Liver (tissue), 3 donors: ENCODE measurements around the gene JAZF1.

Source experiments
- ATF3 ChIP-seq: IDR thresholded peaks from 2 replicates; pipeline ENCODE4 v1.6.1; 2016; ENCODE audit warnings: antibody characterized with exemption
- EGR1 ChIP-seq, 2 donors: IDR thresholded peaks; 2 replicates each; pipeline ENCODE4 v1.6.1; 2016 to 2018; ENCODE audit warnings: antibody characterized with exemption in 2 of 2, low read depth in 2 of 2
- FOXA1 ChIP-seq: IDR thresholded peaks from 2 replicates; pipeline ENCODE4 v1.6.1; 2016; ENCODE audit warnings: antibody characterized with exemption
- JUND ChIP-seq, 2 donors: IDR thresholded peaks; 2 replicates each; pipeline ENCODE4 v1.6.1; 2016; ENCODE audit warnings: antibody characterized with exemption in 2 of 2
- NR2F2 ChIP-seq: IDR thresholded peaks from 2 replicates; pipeline ENCODE4 v1.6.1; 2016; ENCODE audit warnings: antibody characterized with exemption
- RAD21 ChIP-seq, 2 donors: IDR thresholded peaks; 2 replicates each; pipeline ENCODE4 v1.6.1; 2016; ENCODE audit warnings: antibody characterized with exemption in 2 of 2, mild to moderate bottlenecking in 2 of 2
- RXRA ChIP-seq, 2 donors: IDR thresholded peaks; 2 replicates each; pipeline ENCODE4 v1.6.1; 2017 to 2018; ENCODE audit warnings: antibody characterized with exemption in 2 of 2, mild to moderate bottlenecking in 1 of 2
- TAF1 ChIP-seq: conservative IDR thresholded peaks from 2 replicates; pipeline ENCODE4 v1.6.1; 2016; ENCODE audit warnings: antibody characterized with exemption, mild to moderate bottlenecking
- YY1 ChIP-seq: IDR thresholded peaks from 2 replicates; pipeline ENCODE4 v1.6.1; 2016; ENCODE audit warnings: antibody characterized with exemption, mild to moderate bottlenecking
- ZBTB33 ChIP-seq: IDR thresholded peaks from 2 replicates; pipeline ENCODE4 v1.6.1; 2016; ENCODE audit warnings: antibody characterized with exemption
- TF ChIP-seq, protein P1 (sequence below): fragments of 150-350 bp; IDR thresholded peaks from 2 replicates; pipeline ENCODE4 v1.5.1; 2017; ENCODE audit warnings: improper control_type of control experiment, low read depth, low read length; ENCODE audit not compliant: missing input control
- TF ChIP-seq, protein P2 (sequence below): IDR thresholded peaks from 2 replicates; pipeline ENCODE4 v1.6.1; 2016; ENCODE audit warnings: antibody characterized with exemption, mild to moderate bottlenecking
- TF ChIP-seq, protein P3 (sequence below): IDR thresholded peaks from 2 replicates; pipeline ENCODE4 v1.6.1; 2016; ENCODE audit warnings: antibody characterized with exemption
- donor health status: healthy.
- donor health status: healthy.

- TF ChIP-seq EGR1 (IDR thresholded peaks at IDR 0.05; ENCODE audit: low read depth in 2 of 2) (no peak), NR2F2 (no peak), RXRA (IDR thresholded peaks at IDR 0.05) (no peak), YY1 (no peak), ATF3 (no peak), RAD21 (IDR thresholded peaks at IDR 0.05) (no peak), TAF1 (no peak), JUND (IDR thresholded peaks at IDR 0.05) (no peak), ZBTB33 (no peak), FOXA1 (no peak)
- TF ChIP-seq, protein P1, sequence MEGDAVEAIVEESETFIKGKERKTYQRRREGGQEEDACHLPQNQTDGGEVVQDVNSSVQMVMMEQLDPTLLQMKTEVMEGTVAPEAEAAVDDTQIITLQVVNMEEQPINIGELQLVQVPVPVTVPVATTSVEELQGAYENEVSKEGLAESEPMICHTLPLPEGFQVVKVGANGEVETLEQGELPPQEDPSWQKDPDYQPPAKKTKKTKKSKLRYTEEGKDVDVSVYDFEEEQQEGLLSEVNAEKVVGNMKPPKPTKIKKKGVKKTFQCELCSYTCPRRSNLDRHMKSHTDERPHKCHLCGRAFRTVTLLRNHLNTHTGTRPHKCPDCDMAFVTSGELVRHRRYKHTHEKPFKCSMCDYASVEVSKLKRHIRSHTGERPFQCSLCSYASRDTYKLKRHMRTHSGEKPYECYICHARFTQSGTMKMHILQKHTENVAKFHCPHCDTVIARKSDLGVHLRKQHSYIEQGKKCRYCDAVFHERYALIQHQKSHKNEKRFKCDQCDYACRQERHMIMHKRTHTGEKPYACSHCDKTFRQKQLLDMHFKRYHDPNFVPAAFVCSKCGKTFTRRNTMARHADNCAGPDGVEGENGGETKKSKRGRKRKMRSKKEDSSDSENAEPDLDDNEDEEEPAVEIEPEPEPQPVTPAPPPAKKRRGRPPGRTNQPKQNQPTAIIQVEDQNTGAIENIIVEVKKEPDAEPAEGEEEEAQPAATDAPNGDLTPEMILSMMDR, result no peak
- TF ChIP-seq, protein P2, sequence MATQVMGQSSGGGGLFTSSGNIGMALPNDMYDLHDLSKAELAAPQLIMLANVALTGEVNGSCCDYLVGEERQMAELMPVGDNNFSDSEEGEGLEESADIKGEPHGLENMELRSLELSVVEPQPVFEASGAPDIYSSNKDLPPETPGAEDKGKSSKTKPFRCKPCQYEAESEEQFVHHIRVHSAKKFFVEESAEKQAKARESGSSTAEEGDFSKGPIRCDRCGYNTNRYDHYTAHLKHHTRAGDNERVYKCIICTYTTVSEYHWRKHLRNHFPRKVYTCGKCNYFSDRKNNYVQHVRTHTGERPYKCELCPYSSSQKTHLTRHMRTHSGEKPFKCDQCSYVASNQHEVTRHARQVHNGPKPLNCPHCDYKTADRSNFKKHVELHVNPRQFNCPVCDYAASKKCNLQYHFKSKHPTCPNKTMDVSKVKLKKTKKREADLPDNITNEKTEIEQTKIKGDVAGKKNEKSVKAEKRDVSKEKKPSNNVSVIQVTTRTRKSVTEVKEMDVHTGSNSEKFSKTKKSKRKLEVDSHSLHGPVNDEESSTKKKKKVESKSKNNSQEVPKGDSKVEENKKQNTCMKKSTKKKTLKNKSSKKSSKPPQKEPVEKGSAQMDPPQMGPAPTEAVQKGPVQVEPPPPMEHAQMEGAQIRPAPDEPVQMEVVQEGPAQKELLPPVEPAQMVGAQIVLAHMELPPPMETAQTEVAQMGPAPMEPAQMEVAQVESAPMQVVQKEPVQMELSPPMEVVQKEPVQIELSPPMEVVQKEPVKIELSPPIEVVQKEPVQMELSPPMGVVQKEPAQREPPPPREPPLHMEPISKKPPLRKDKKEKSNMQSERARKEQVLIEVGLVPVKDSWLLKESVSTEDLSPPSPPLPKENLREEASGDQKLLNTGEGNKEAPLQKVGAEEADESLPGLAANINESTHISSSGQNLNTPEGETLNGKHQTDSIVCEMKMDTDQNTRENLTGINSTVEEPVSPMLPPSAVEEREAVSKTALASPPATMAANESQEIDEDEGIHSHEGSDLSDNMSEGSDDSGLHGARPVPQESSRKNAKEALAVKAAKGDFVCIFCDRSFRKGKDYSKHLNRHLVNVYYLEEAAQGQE, result no peak
- TF ChIP-seq, protein P3, sequence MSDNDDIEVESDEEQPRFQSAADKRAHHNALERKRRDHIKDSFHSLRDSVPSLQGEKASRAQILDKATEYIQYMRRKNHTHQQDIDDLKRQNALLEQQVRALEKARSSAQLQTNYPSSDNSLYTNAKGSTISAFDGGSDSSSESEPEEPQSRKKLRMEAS, result no peak
Observed at GRCh38 chr7:28018020-28018419, 162.6 kb downstream of the JAZF1 start.
